Brain microvascular endothelial cell (primary cell): ENCODE results near the gene HSD3B7.

ENCODE experiments used
- DNase-seq: peaks from one replicate; pipeline ENCODE4 v3.0.0-alpha.2; 2020
- H3K27ac ChIP-seq: fragments of 250-450 bp; sonication (Bioruptor Pico); 2 replicates; pipeline ENCODE4 v1.5.1; 2020; ENCODE audit warnings: mild to moderate bottlenecking, moderate library complexity
- H3K27me3 ChIP-seq: fragments of 250-450 bp; sonication (Bioruptor Pico); replicated peaks from 2 replicates; pipeline ENCODE4 v1.5.1; 2020; ENCODE audit warnings: mild to moderate bottlenecking
- H3K36me3 ChIP-seq: fragments of 250-450 bp; sonication (Bioruptor Pico); replicated peaks from 2 replicates; pipeline ENCODE4 v1.5.1; 2020; ENCODE audit warnings: mild to moderate bottlenecking
- H3K4me3 ChIP-seq: 2 replicates; pipeline ENCODE4 v1.5.1; 2011; ENCODE audit warnings: low read depth, mild to moderate bottlenecking, control low read depth, low read length, moderate library complexity
- CTCF ChIP-seq: IDR thresholded peaks from 2 replicates; pipeline ENCODE4 v1.5.1; 2011; ENCODE audit warnings: low read depth, mild to moderate bottlenecking, moderate library complexity, low read length, control low read depth, inconsistent platforms; ENCODE audit errors: missing control alignments
- in situ Hi-C: cut with HindIII; loops from 2 replicates; pipeline ENCODE4 v1.10.0; 2017; ENCODE audit warnings: low sequenced_read_pairs, low pct_ligation_motif_present

HSD3B7 gene

GRCh38 chr16:31036691-31037090 is 51.7 kb downstream of the HSD3B7 start:
- H3K4me3 ChIP-seq, result no peak overlapping the region
- no peak overlapping the region for H3K27ac ChIP-seq
- TF ChIP-seq CTCF, result no peak
- in situ Hi-C loops, result no loop called here
- no peaks in the 10 kb centered on the region for H3K27me3 ChIP-seq
- H3K36me3 ChIP-seq, result peaks cover 43% of the 10 kb centered on the region
- DNase-seq, result no peak
